Measurements from ENCODE around the gene MRPS14. TPM values are rescaled to one million over a fixed set of nuclear protein-coding genes. Genes with fewer than 3 reads are reported as not detected.
A peak's percentile ranks its signal among the peaks of the same experiment; 100 is the strongest.

Gene MRPS14
- total and polyA plus RNA-seq, 9 of the 15 experiments (the other 6 are each of a cell fraction or from before 2014, with no cell fraction given) = 38.1 to 231 (median 54.9) TPM

- TF ChIP-seq DDX20 (tag; IDR thresholded peaks at IDR 0.05; ENCODE audit: low read depth) = no peak
- TF ChIP-seq EHMT2 (IDR thresholded peaks at IDR 0.05) = peak; percentile 11; the same call in 1 of the 2 replicates
- TF ChIP-seq NR2C2 (CRISPR knock-in tag; IDR thresholded peaks at IDR 0.05) = no peak
- peak; percentile 45; the same call in 1 of the 2 replicates for TF ChIP-seq NR2C2 (tag; IDR thresholded peaks at IDR 0.05)
- no peak for TF ChIP-seq TFAP4 (CRISPR knock-in tag; IDR thresholded peaks at IDR 0.05; ENCODE audit: borderline replicate concordance)
- TF ChIP-seq CREB1 (IDR thresholded peaks at IDR 0.05) = no peak
- no peak for TF ChIP-seq CREB1 (CRISPR knock-in tag; IDR thresholded peaks at IDR 0.05)
- TF ChIP-seq ETV1 (tag; conservative IDR thresholded peaks at IDR 0.05; ENCODE audit: low read depth) = no peak
- TF ChIP-seq MAZ (CRISPR knock-in tag; conservative IDR thresholded peaks at IDR 0.05 in 1 of 2, IDR thresholded peaks at IDR 0.05 in 1 of 2) = no peak
- TF ChIP-seq MEF2A (IDR thresholded peaks at IDR 0.05; ENCODE audit: control insufficient read depth, low read depth, low read length) = no peak
- TF ChIP-seq FOXA1 (IDR thresholded peaks at IDR 0.05; ENCODE audit: borderline replicate concordance) = no peak
- TF ChIP-seq KDM5B (IDR thresholded peaks at IDR 0.05; ENCODE audit: insufficient replicate concordance, low read depth, low read length) = no peak
- TF ChIP-seq POLR2H (tag; IDR thresholded peaks at IDR 0.05; ENCODE audit: low read depth) = no peak
- TF ChIP-seq DPF2 (IDR thresholded peaks at IDR 0.05) = peak; percentile 23; the same call in 1 of the 2 replicates
- no peak for TF ChIP-seq ZNF124 (CRISPR knock-in tag; IDR thresholded peaks at IDR 0.05)
- no peak for TF ChIP-seq BMI1 (IDR thresholded peaks at IDR 0.05; ENCODE audit: low read length)
- peak; percentile 37; the same call in 1 of the 2 replicates for TF ChIP-seq ADNP (tag; IDR thresholded peaks at IDR 0.05)
- TF ChIP-seq THAP12 (CRISPR knock-in tag; IDR thresholded peaks at IDR 0.05) = no peak
- TF ChIP-seq HINFP (tag; conservative IDR thresholded peaks at IDR 0.05; ENCODE audit: low read depth) = no peak
- TF ChIP-seq U2AF1 (optimal IDR thresholded peaks at IDR 0.05; ENCODE audit: low read depth, low read length) = no peak
- TF ChIP-seq SNIP1 (IDR thresholded peaks at IDR 0.05; ENCODE audit: low read depth) = no peak
- TF ChIP-seq EP400 (IDR thresholded peaks at IDR 0.05) = no peak
- 0 out of 2 replicates have a peak, but pooled peaks have one; percentile 15 for TF ChIP-seq NR2C1 (IDR thresholded peaks at IDR 0.05)
- TF ChIP-seq NR2C1 (tag; IDR thresholded peaks at IDR 0.05) = no peak
- TF ChIP-seq THRA (IDR thresholded peaks at IDR 0.05) = no peak
- no peak for TF ChIP-seq BHLHE40 (IDR thresholded peaks at IDR 0.05; ENCODE audit: low read length)
Observed at GRCh38 chr1:175019524-175019923, 3.7 kb downstream of the MRPS14 start (continued).

All from K562 (cell line).